Stomach (tissue), 9 donors: ENCODE results near the gene OASL. TPM values are rescaled to one million over a fixed set of nuclear protein-coding genes. Genes with fewer than 3 reads are reported as not detected.

Experiments used
- DNase-seq, 2 donors: peaks; one replicate each; pipeline versions ENCODE4 v3.0.0 to v3.0.0-alpha.2; 2013 to 2019
- H3K27ac ChIP-seq, 5 donors: fragments of 200-600 bp in 4 of 5; sonication (generic) in 4 of 5; one replicate each; pipeline ENCODE4 v1.5.1; 2013 to 2019; ENCODE audit warnings: mild to moderate bottlenecking in 1 of 5, moderate library complexity in 1 of 5
- H3K27me3 ChIP-seq, 3 donors: fragments of 200-600 bp; sonication (generic); one replicate each; pipeline ENCODE4 v1.5.1; 2017 to 2019; ENCODE audit warnings: mixed run types in 1 of 3
- H3K36me3 ChIP-seq, 4 donors: fragments of 200-600 bp; sonication (generic); 1 replicate in 3 of 4; 2 replicates in 1 of 4; pipeline ENCODE4 v1.5.1; 2016 to 2019
- H3K4me1 ChIP-seq, 4 donors: fragments of 200-600 bp; sonication (generic); one replicate each; pipeline ENCODE4 v1.5.1; 2016 to 2019
- H3K4me3 ChIP-seq, 4 donors: fragments of 200-600 bp; sonication (generic) in 3 of 4; one replicate each; pipeline ENCODE4 v1.5.1; 2016 to 2019; ENCODE audit warnings: mild to moderate bottlenecking in 1 of 4
- H3K9me3 ChIP-seq, 4 donors: fragments of 200-600 bp; sonication (generic); one replicate each; pipeline ENCODE4 v1.5.1; 2016 to 2019
- EP300 ChIP-seq: sonication (generic); formaldehyde crosslinking; IDR thresholded peaks from one replicate; pipeline ENCODE4 v1.6.1; 2017; ENCODE audit warnings: antibody characterized with exemption
- POLR2A ChIP-seq, 4 donors: fragments of 450-650 bp; IDR thresholded peaks; one replicate each; pipeline ENCODE4 v1.6.1; 2016; ENCODE audit warnings: antibody characterized with exemption in 4 of 4, control low read depth in 2 of 4, mild to moderate bottlenecking in 1 of 4, moderate library complexity in 1 of 4
- POLR2AphosphoS5 ChIP-seq, 3 donors: sonication (generic); formaldehyde crosslinking; IDR thresholded peaks; one replicate each; pipeline ENCODE4 v1.6.1; 2016; ENCODE audit warnings: antibody characterized with exemption in 3 of 3
- WGBS, 5 donors: extraction: QIAGEN DNeasy Blood & Tissue Kit in 3 of 5; methylation state at CpG; one replicate each; pipeline versions ENCODE4 v1.1.5 to v1.1.7; 2013 to 2018; 5-methylcytosine and 5-hydroxymethylcytosine counted together
- intact Hi-C: fragments of 100-400 bp; cut with DNase I; formaldehyde crosslinking; loops from one replicate; pipeline ENCODE4 v1.15.1; 2023; ENCODE audit warnings: low total_unique reads
- polyA plus RNA-seq, 3 donors: library from polyadenylated mRNA; stranded (reverse); fragments of 200-250 nt; gene quantifications; one replicate each; pipeline ENCODE4 v1.2.3, GENCODE V29; 2013
- total RNA-seq, 5 donors: library from RNA; depleted of rRNA; stranded (reverse); fragments of >200 nt; gene quantifications; one replicate each; pipeline versions ENCODE4 v1.1.0 to v1.2.3, GENCODE V29; 2014 to 2016
- TF ChIP-seq, protein P1 (sequence below), 7 experiments: fragments of 450-650 bp in 4 of 7; fragments of 200-600 bp in 3 of 7; sonication (generic) in 3 of 7; IDR thresholded peaks; one replicate each; pipeline ENCODE4 v1.5.1; 2016 to 2019; ENCODE audit warnings: antibody characterized with exemption in 7 of 7, control low read depth in 2 of 7, mild to moderate bottlenecking in 1 of 7
- donor health status: healthy with polysubstance abuse.
- donor health status: Bipolar disorder and iron deficiency.
- donor health status: healthy.

Gene OASL
- total and polyA plus RNA-seq, 8 donors = 2.1 to 54.7 (median 22.0) TPM; not detected in 2

DNA sequence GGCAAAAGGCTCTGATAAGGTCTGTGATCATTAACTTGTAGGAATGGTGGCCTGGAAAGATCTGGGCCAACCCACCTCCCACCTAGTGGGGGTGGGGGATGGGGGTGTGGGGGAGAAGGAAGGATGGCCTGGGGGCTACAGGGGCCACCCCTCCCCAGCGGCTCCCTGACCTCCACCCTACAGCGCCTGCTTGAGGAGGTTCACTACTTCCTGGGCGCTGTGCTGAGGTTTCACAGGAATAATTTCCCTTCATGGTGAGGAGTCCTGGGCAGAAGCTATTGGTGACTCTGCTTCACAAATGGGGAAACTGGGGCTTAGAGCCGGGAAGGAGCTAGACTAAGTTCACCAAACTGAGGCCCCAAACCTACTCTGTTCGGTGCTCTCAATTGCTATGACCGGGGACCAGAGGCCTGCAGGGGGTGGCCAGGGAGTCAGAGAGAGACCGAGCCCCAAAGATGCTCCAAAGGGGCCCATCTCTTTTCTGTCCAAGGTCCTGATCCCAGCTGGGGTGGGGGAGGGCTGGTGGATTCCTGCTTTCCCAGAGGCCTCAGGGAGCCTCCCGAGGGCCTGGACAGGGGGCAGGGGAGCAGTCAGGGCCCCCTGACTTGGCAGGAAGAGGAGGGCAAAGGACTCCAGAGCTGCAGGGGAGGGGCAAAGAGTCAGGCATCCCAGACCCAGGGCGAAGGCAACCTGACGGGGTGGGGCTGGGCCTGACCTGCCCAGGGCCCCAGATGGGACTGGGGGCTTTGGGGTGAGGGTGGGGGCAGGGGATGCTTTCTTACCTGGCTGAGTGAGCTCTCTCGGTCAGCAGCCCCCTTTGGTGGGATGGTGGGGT lies 59.0 kb downstream of the OASL start:
- H3K27ac ChIP-seq = peak overlapping the region; percentile 86 to 92 (median 91)
- no peaks in the 10 kb centered on the region for H3K27me3 ChIP-seq
- peak overlapping the region; percentile 46 to 66 (median 57) for H3K4me3 ChIP-seq
- TF ChIP-seq, protein P1, sequence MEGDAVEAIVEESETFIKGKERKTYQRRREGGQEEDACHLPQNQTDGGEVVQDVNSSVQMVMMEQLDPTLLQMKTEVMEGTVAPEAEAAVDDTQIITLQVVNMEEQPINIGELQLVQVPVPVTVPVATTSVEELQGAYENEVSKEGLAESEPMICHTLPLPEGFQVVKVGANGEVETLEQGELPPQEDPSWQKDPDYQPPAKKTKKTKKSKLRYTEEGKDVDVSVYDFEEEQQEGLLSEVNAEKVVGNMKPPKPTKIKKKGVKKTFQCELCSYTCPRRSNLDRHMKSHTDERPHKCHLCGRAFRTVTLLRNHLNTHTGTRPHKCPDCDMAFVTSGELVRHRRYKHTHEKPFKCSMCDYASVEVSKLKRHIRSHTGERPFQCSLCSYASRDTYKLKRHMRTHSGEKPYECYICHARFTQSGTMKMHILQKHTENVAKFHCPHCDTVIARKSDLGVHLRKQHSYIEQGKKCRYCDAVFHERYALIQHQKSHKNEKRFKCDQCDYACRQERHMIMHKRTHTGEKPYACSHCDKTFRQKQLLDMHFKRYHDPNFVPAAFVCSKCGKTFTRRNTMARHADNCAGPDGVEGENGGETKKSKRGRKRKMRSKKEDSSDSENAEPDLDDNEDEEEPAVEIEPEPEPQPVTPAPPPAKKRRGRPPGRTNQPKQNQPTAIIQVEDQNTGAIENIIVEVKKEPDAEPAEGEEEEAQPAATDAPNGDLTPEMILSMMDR (IDR thresholded peaks at IDR 0.05) = no peak
- TF ChIP-seq POLR2AphosphoS5 (IDR thresholded peaks at IDR 0.05) (no peak), EP300 (no peak), POLR2A (IDR thresholded peaks at IDR 0.05) (no peak)
- peaks cover 18 to 54% (median 41%) of the 10 kb centered on the region in 4 donors for H3K4me1 ChIP-seq
- WGBS, 5 donors = 21 to 53% (median 37%) methylated on average over 9 to 11 of the region's 11 CpGs
- intact Hi-C loops = no loop called here
- H3K9me3 ChIP-seq = no peaks in the 10 kb centered on the region
- no peaks in the 10 kb centered on the region for H3K36me3 ChIP-seq
- DNase-seq = peak in 1 of 2 donors; percentile 73

- Histone ChIP-seq H3K4me3 (peak overlapping the region; percentile 46 to 66 (median 57)), H3K9me3 (no peaks in the 10 kb centered on the region), H3K27ac (peak overlapping the region; percentile 86 to 92 (median 91)), H3K36me3 (peaks cover 0 to under 1% (median 0%) of the 10 kb centered on the region in 4 donors), H3K27me3 (no peaks in the 10 kb centered on the region), H3K4me1 (peaks cover 13 to 46% (median 34%) of the 10 kb centered on the region in 4 donors)
- peak in 1 of 2 donors; percentile 42 for DNase-seq
- no peak for TF ChIP-seq POLR2AphosphoS5 (IDR thresholded peaks at IDR 0.05)
- no peak for TF ChIP-seq POLR2A (IDR thresholded peaks at IDR 0.05)
- no peak for TF ChIP-seq EP300
- TF ChIP-seq, protein P1 (IDR thresholded peaks at IDR 0.05) = no peak
- intact Hi-C loops = no loop called here
- WGBS, 5 donors = 29 to 66% (median 50%) methylated on average over 10 of the region's 10 CpGs
Measured at GRCh38 chr12:120979220-120979861, 59.7 kb downstream of the OASL start.

- DNase-seq = peak; percentile 75 to 90
- peak within 1 kb of the TSS; percentile 86 to 92 (median 91) for H3K27ac ChIP-seq
- peaks cover 17 to 46% (median 37%) of the 10 kb centered on the region in 4 donors for H3K4me1 ChIP-seq
- 27 to 45% (median 36%) methylated on average over 21 to 40 of the region's 40 CpGs for WGBS, 5 donors
- peak in 2 of 3 donors; percentile 52 to 59 for TF ChIP-seq POLR2AphosphoS5 (IDR thresholded peaks at IDR 0.05)
- no peak for TF ChIP-seq EP300
- no peaks in the 10 kb centered on the region for H3K9me3 ChIP-seq
- intact Hi-C loops = no loop called here
- no peaks in the 10 kb centered on the region for H3K27me3 ChIP-seq
- peaks cover 5 to 9% (median 6%) of the 10 kb centered on the region in 4 donors for H3K36me3 ChIP-seq
- peak within 1 kb of the TSS; percentile 46 to 66 (median 57) for H3K4me3 ChIP-seq
Measured at GRCh38 chr12:120978296-120979219, 60.5 kb downstream of the OASL start, which contains the start of gene HNF1A. Gene HNF1A, plus strand, starts transcription at chr12:120978543. Its CDS starts 226 bp downstream, at chr12:120978769.

GRCh38 chr12:120977531-120978295 lies 61.3 kb downstream of the OASL start:
- no peak for DNase-seq
- peaks cover 22 to 49% (median 37%) of the 10 kb centered on the region in 4 donors for H3K4me1 ChIP-seq
- WGBS, 5 donors = 28 to 49% (median 49%) methylated on average over 14 of the region's 14 CpGs
- H3K27me3 ChIP-seq = no peaks in the 10 kb centered on the region
- peaks cover 6 to 13% (median 10%) of the 10 kb centered on the region in 4 donors for H3K36me3 ChIP-seq
- peak overlapping the region; percentile 46 to 66 (median 57) for H3K4me3 ChIP-seq
- TF ChIP-seq POLR2A (IDR thresholded peaks at IDR 0.05) (no peak), EP300 (no peak), POLR2AphosphoS5 (IDR thresholded peaks at IDR 0.05) (no peak)
- TF ChIP-seq, protein P1 (IDR thresholded peaks at IDR 0.05) = no peak
- H3K27ac ChIP-seq = peak overlapping the region; percentile 74 to 92 (median 90)
- no peaks in the 10 kb centered on the region for H3K9me3 ChIP-seq
- intact Hi-C loops = no loop called here
